Activated CD8-positive, alpha-beta memory T cell treated with anti-CD3 and anti-CD28 coated beads, Interleukin-2, amount 10 ng/mL, durations not matched to agents 7 days and 5 days (primary cell): Measurements from ENCODE around the gene KIF1A. TPM values are rescaled to one million over a fixed set of nuclear protein-coding genes. Genes with fewer than 3 reads are reported as not detected.
A peak's percentile ranks its signal among the peaks of the same experiment; 100 is the strongest.
"Not testable (repeated sequence)": the region's sequence is repeated elsewhere in the genome, so short reads cannot be mapped to it uniquely, and the experiment has no call there.

Experiments
- ATAC-seq: fragments of 150-1000 bp; cut with Tn5 transposase; one replicate; pipeline ENCODE4 v1.10.0; 2021; ENCODE audit warnings: moderate library complexity
- CTCF ChIA-PET: fragments of 350-600 bp; sonication (Branson Sonifier 250); formaldehyde crosslinking; loops from one replicate; lab custom pipeline; 2021; ENCODE audit warnings: antibody characterized with exemption; lab: Charles Lee
- DNase-seq: peaks from one replicate; pipeline ENCODE4 v3.0.0-alpha.2; 2020
- H3K27ac Mint-ChIP-seq: one replicate; pipeline ENCODE4 v1.8.0; 2021; ENCODE audit warnings: mild to moderate bottlenecking, mixed read lengths
- H3K27me3 Mint-ChIP-seq: one replicate; pipeline ENCODE4 v1.8.0; 2021; ENCODE audit warnings: mixed read lengths
- H3K36me3 Mint-ChIP-seq: one replicate; pipeline ENCODE4 v1.8.0; 2021; ENCODE audit warnings: mild to moderate bottlenecking, mixed read lengths
- H3K4me1 Mint-ChIP-seq: one replicate; pipeline ENCODE4 v1.8.0; 2021; ENCODE audit warnings: mixed read lengths
- H3K4me3 Mint-ChIP-seq: one replicate; pipeline ENCODE4 v1.8.0; 2021; ENCODE audit warnings: mild to moderate bottlenecking, moderate library complexity, mixed read lengths
- H3K9me3 Mint-ChIP-seq: one replicate; pipeline ENCODE4 v1.8.0; 2022; ENCODE audit warnings: low read depth, mixed read lengths
- total RNA-seq, 2 experiments: library from RNA; stranded (reverse); gene quantifications; one replicate each; pipeline ENCODE4 v1.2.3, GENCODE V29; 2021

The KIF1A gene
- total RNA-seq, 2 experiments from 2014 or later: 0.76 to 4.6 TPM

GRCh38 chr2:240694304-240694703 lies 125.7 kb downstream of the KIF1A start:
- H3K27ac Mint-ChIP-seq, H3K9me3 Mint-ChIP-seq, DNase-seq, H3K4me3 Mint-ChIP-seq, CTCF ChIA-PET, H3K27me3 Mint-ChIP-seq, H3K4me1 Mint-ChIP-seq, ATAC-seq, H3K36me3 Mint-ChIP-seq: not testable (repeated sequence)

GRCh38 chr2:240692583-240693561 lies 127.1 kb downstream of the KIF1A start:
- H3K4me1 Mint-ChIP-seq, H3K27ac Mint-ChIP-seq, ATAC-seq, H3K4me3 Mint-ChIP-seq, CTCF ChIA-PET, H3K36me3 Mint-ChIP-seq, H3K9me3 Mint-ChIP-seq, DNase-seq, H3K27me3 Mint-ChIP-seq: not testable (repeated sequence)

GRCh38 chr2:240691631-240692420 lies 128.2 kb downstream of the KIF1A start, which contains the start of gene AQP12A:
AQP12A (plus strand) TSS chr2:240691866; CDS start chr2:240691914, 48 bp downstream.
- H3K27me3 Mint-ChIP-seq, ATAC-seq, CTCF ChIA-PET, DNase-seq, H3K4me1 Mint-ChIP-seq, H3K36me3 Mint-ChIP-seq, H3K9me3 Mint-ChIP-seq, H3K27ac Mint-ChIP-seq, H3K4me3 Mint-ChIP-seq: not testable (repeated sequence)

DNA sequence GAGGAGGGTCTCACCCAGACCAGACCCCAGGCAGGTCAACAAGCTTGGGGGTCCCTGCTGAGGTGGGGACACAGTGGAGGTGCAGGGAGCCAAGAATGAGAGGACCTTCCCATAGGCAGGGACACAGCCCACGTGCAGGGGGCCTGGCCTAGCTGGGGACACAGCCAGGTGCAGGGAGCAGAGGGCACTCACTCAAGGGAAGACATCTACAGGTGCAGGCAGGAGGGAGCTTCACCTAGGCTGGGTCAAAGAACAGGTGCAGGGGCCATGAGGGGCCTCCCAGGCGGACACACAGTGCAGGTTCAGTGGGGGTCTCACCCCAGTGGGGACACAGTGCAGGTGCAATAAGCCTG lies 129.0 kb downstream of the KIF1A start:
- H3K9me3 Mint-ChIP-seq, H3K36me3 Mint-ChIP-seq, H3K27ac Mint-ChIP-seq, H3K4me3 Mint-ChIP-seq, H3K27me3 Mint-ChIP-seq, DNase-seq, CTCF ChIA-PET, ATAC-seq: not testable (repeated sequence)
- H3K4me1 Mint-ChIP-seq: peaks cover 11% of the 10 kb centered on the region

DNA sequence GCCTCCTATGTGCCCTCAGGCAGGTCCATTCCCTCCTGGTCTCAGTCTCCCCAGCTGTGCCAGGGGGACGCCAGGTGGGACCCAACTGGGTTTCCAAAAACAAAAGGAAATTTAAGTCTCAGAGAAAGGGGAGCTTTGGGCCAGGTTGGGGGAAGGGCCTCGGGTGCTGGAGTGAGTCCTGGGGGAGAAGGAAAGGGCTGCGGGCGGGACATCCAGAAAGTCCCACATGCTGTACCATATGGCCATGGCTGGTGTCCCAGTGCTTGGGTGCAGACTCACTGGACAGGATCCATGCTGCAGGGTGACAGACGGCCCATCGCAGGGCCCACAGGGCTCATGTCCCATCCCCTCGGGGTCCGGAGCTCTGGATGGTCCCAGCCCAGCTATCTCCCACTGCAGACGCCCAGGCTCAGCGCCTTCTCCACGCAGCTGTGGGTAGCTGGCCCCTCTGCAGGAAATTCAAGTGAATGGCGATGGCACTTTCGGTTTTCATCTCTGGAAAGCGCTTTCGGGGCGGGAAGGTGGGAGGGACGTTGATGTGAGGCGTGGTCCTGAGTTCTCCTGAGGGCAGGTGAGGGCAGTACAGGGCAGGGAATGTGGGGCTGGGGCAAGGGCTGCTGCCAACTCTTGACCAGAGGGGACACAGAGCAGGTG lies 129.5 kb downstream of the KIF1A start:
- CTCF ChIA-PET, H3K4me3 Mint-ChIP-seq, H3K27ac Mint-ChIP-seq, H3K27me3 Mint-ChIP-seq, DNase-seq, H3K9me3 Mint-ChIP-seq, H3K36me3 Mint-ChIP-seq: not testable (repeated sequence)
- peak; percentile 68 for ATAC-seq
- H3K4me1 Mint-ChIP-seq: peaks cover 14% of the 10 kb centered on the region

DNA sequence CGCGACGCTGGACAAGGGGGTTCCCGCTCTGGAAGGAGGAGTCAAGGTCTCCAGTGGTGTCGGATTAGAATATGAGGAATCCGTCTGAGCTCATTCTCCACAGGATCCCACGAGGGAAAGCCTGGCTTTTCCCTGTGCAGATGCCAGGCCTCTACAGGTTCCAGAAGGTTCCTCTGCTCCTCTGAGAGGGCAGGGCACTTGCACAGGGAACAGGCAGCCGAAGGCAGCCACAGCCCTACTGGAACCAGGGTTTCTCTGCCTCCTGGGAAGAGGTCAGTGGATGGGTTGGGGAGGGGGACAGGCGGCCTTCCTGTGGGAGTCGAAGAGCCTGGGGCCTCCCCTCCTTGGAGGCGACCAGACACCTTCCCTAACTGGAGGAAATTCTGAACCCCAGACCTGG lies 130.0 kb downstream of the KIF1A start:
- H3K27ac Mint-ChIP-seq: no peak overlapping the region
- no peak overlapping the region for H3K4me3 Mint-ChIP-seq
- ATAC-seq: no peak
- H3K27me3 Mint-ChIP-seq: no peaks in the 10 kb centered on the region
- H3K36me3 Mint-ChIP-seq: no peaks in the 10 kb centered on the region
- H3K4me1 Mint-ChIP-seq: peaks cover 14% of the 10 kb centered on the region
- CTCF ChIA-PET: no interaction called here
- DNase-seq: no peak
- H3K9me3 Mint-ChIP-seq: no peaks in the 10 kb centered on the region

GRCh38 chr2:240688553-240688919 lies 131.5 kb downstream of the KIF1A start:
- Mint-ChIP-seq H3K27me3 (no peaks in the 10 kb centered on the region), H3K4me3 (no peak overlapping the region)

DNA sequence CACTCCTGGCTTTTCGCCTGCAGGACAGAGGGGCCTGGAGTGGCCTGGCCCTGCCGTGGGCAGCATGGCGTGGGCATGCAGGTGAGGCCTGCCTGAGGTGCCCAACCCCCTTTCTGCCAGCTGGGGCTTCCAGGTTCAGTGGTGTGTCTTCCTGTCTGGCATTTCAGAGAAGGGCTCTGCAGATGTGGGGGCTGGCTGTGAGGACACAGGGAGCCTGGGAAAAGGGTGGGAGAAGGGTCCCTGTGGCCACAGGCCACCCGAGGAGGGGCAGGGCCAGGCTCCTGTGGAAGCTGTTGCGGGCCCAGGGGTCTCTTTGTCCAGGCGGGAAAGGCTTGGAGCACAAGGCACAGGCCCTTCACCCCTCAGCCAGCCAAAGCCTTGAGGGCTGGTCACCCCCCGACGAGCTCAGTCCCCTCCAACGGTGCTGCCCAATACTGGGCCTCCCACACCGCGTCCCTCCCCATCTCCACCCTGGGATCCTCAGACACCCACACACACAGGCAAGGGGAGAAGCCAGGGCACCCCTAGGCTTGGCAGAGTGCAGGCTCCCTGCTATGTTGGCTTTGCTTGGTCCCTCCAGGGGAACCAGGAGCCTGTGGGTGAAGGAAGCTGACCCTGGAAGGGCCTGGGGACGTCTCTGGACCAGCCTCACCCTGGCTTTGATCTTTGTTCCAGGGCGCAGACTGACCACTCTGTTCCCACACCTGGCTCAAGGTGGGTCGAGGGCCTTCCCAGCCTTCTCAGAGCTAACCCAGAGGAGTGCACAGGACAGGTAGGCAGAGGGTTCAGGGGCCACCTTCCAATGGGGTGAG lies 132.1 kb downstream of the KIF1A start:
- Mint-ChIP-seq H3K36me3 (no peaks in the 10 kb centered on the region), H3K27me3 (no peaks in the 10 kb centered on the region), H3K9me3 (no peaks in the 10 kb centered on the region), H3K27ac (no peak overlapping the region), H3K4me1 (peaks cover 22% of the 10 kb centered on the region), H3K4me3 (no peak overlapping the region)
- DNase-seq (no peak), ATAC-seq (no peak)
- CTCF ChIA-PET: interaction anchor here (0.7 to 1.1 kb wide), 2 partner anchors 122 to 174 kb away, joined by 3 read pairs; no protein-coding TSS in a partner anchor

More at GRCh38 chr2:240688553-240688919, 131.5 kb downstream of the KIF1A start:
- DNase-seq (no peak), ATAC-seq (no peak)
- Mint-ChIP-seq H3K27ac (no peak overlapping the region), H3K36me3 (no peaks in the 10 kb centered on the region), H3K9me3 (no peaks in the 10 kb centered on the region), H3K4me1 (peaks cover 20% of the 10 kb centered on the region)
- CTCF ChIA-PET: interaction anchor here (0.7 kb wide), 1 partner anchor 123 kb away, joined by 3 read pairs; no protein-coding TSS in a partner anchor

DNA sequence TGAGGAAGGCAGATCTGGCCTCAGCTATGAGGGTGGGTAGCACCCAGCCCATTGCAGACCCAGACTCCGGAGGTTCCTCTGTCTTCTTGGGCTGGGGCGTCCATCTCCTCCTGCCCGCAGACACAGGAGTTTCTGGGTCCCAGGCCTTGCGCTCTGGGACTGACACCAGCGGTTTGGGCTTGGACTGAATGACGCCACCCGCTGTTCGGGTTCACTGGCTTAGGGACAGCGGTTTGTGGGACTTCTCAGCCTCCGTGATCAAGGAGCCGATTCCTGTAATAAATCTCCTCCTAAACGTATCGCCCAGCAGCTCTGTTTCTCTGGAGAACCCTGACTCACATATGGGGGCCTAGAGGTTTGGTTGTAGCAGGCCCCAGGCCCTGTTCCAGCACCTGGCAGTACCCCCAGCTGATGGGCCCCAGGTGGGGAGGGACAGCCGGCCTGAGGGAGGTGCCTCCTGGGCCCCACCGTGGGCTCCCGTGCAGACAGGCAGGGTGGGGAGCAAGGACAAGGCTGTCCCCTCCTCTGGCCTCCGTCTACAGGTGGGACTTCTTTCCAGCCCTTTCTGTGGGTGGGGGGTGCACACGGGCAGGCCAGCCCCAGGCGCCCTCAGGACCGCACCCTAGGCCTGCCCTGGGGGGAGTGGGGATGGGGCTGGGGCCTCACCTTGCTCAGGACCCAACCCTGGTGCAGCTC lies 132.8 kb downstream of the KIF1A start:
- Mint-ChIP-seq H3K36me3 (no peaks in the 10 kb centered on the region), H3K4me1 (peaks cover 22% of the 10 kb centered on the region), H3K27ac (no peak overlapping the region), H3K4me3 (no peak overlapping the region), H3K9me3 (no peaks in the 10 kb centered on the region), H3K27me3 (no peaks in the 10 kb centered on the region)
- ATAC-seq (no peak), DNase-seq (no peak)
- CTCF ChIA-PET: interaction anchor here (1.1 kb wide), 1 partner anchor 173 kb away, joined by 3 read pairs; no protein-coding TSS in a partner anchor

DNA sequence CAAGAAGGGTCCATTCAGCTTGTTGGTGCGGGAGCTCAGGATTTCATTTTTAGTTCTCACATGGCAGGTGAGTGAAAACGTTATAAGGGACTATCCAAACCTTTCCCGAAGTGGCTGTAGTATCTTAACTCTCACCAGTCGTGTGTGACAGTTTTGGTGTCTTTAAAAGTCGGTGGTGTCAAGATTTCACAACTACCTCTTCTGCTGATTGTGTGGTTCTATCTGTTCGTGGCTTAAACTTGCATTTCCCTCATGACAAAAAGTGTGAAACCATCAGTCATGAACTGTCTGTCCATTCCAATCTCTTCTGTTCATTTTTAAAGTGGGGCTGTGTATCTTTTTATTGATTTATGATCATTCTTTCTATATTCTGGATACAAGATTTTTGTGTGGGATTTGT lies 133.6 kb downstream of the KIF1A start:
- CTCF ChIA-PET: interaction anchor here (0.6 kb wide), 1 partner anchor 1158 kb away, joined by 5 read pairs; no protein-coding TSS in a partner anchor
- Mint-ChIP-seq H3K4me3 (no peak overlapping the region), H3K36me3 (no peaks in the 10 kb centered on the region), H3K4me1 (peaks cover 22% of the 10 kb centered on the region), H3K9me3 (no peaks in the 10 kb centered on the region), H3K27me3 (no peaks in the 10 kb centered on the region), H3K27ac (peak overlapping the region; percentile 2)
- ATAC-seq (no peak), DNase-seq (no peak)

GRCh38 chr2:240685771-240686371 lies 134.1 kb downstream of the KIF1A start:
- H3K27ac Mint-ChIP-seq: no peak overlapping the region
- H3K36me3 Mint-ChIP-seq: no peaks in the 10 kb centered on the region
- H3K4me1 Mint-ChIP-seq: peaks cover 20% of the 10 kb centered on the region
- no peak for DNase-seq
- no peak overlapping the region for H3K4me3 Mint-ChIP-seq
- H3K27me3 Mint-ChIP-seq: no peaks in the 10 kb centered on the region
- no peaks in the 10 kb centered on the region for H3K9me3 Mint-ChIP-seq
- no peak for ATAC-seq
- CTCF ChIA-PET: interaction anchor here (0.6 kb wide), 1 partner anchor 1158 kb away, joined by 5 read pairs; no protein-coding TSS in a partner anchor
